ENCODE data around the gene NDUFAF7. TPM values are rescaled to one million over a fixed set of nuclear protein-coding genes. Genes with fewer than 3 reads are reported as not detected.
"Not testable (repeated sequence)": the region's sequence is repeated elsewhere in the genome, so short reads cannot be mapped to it uniquely, and the experiment has no call there.

Gene NDUFAF7
- total RNA-seq, 1 donor from 2014 or later, result 25.5 TPM

DNA sequence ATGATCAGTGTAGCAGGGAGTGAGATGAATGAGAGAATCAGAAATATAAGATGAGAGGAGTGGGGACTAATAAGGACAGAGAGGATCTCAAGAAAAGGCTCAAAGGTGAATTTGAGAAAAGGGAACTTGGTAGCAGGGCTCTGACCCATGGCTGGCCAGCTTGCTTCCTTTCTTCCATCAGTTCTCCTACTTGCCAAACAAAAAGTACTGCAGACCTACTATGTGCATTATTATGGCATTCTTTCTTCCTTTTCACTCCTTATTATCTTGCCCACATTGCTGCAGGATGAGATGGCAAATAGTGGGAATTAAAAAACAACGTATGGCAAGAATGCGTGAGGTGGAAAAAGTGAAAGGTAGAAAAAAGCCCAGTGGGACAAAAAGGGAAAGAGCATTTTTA, 60.2 kb downstream of the NDUFAF7 start:
- Mint-ChIP-seq H3K27ac (no peak overlapping the region), H3K9me3 (no peaks in the 10 kb centered on the region), H3K4me1 (ENCODE audit: unreplicated experiment) (no peaks in the 10 kb centered on the region), H3K4me3 (no peak overlapping the region), H3K36me3 (peaks cover 25% of the 10 kb centered on the region), H3K27me3 (no peaks in the 10 kb centered on the region)
- no peak for DNase-seq (ENCODE audit: extremely low spot score, unreplicated experiment)
- TF ChIP-seq, protein P1, sequence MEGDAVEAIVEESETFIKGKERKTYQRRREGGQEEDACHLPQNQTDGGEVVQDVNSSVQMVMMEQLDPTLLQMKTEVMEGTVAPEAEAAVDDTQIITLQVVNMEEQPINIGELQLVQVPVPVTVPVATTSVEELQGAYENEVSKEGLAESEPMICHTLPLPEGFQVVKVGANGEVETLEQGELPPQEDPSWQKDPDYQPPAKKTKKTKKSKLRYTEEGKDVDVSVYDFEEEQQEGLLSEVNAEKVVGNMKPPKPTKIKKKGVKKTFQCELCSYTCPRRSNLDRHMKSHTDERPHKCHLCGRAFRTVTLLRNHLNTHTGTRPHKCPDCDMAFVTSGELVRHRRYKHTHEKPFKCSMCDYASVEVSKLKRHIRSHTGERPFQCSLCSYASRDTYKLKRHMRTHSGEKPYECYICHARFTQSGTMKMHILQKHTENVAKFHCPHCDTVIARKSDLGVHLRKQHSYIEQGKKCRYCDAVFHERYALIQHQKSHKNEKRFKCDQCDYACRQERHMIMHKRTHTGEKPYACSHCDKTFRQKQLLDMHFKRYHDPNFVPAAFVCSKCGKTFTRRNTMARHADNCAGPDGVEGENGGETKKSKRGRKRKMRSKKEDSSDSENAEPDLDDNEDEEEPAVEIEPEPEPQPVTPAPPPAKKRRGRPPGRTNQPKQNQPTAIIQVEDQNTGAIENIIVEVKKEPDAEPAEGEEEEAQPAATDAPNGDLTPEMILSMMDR (conservative IDR thresholded peaks at IDR 0.05), result no peak

DNA sequence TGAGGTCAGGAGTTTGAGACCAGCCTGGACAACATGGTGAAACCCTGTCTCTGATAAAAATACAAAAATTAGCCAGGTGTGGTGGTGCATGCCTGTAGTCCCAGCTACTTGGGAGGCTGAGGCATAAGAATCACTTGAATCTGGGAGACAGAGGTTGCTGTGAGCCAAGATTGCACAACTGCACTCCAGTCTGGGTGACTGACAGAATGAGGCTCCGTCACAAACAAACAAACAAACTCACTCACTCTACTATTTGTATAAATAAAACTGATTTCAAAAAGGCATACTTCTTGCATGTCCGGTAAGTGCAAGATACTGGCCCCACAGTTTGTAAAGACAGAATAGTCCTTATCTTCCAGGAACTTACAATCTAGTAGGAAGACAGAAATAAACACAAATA, 63.4 kb downstream of the NDUFAF7 start:
- not testable (repeated sequence) for H3K27ac Mint-ChIP-seq; H3K4me3 Mint-ChIP-seq; DNase-seq (ENCODE audit: extremely low spot score, unreplicated experiment); H3K27me3 Mint-ChIP-seq; H3K4me1 Mint-ChIP-seq (ENCODE audit: unreplicated experiment); H3K9me3 Mint-ChIP-seq
- H3K36me3 Mint-ChIP-seq, result peaks cover 15% of the 10 kb centered on the region

DNA sequence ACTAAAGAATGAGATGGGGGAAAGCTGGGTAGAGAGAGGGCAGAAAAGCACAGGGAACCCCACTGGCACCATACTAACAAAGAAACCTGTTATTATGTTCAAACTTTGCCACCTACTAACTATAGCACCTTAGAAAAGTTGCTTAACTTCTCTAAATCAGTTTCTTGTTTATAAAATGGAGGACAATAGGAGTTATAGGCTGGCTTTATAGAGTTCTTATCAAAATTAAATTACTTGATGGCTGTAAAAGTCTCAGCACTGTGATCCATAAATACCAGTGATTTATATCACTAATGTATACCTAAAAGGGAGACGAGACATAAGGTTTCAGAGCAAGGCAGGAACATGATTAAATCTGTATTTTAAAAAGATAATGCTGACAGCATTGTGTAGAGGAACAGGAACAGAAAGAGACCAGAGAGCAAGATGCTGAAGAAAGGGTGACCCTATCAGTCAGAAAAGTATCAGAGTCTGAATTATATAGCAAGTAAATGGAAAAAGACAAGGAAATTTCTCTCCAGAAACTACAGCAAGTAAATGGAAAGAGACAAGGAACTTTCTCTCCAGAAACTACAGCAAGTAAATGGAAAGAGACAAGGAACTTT, 64.1 kb downstream of the NDUFAF7 start:
- peaks cover 17% of the 10 kb centered on the region for H3K36me3 Mint-ChIP-seq
- H3K9me3 Mint-ChIP-seq, result no peaks in the 10 kb centered on the region
- no peak for DNase-seq (ENCODE audit: extremely low spot score, unreplicated experiment)
- H3K4me1 Mint-ChIP-seq (ENCODE audit: unreplicated experiment), result no peaks in the 10 kb centered on the region
- TF ChIP-seq, protein P1 (conservative IDR thresholded peaks at IDR 0.05), result no peak
- no peaks in the 10 kb centered on the region for H3K27me3 Mint-ChIP-seq
- H3K4me3 Mint-ChIP-seq, result no peak overlapping the region
- no peak overlapping the region for H3K27ac Mint-ChIP-seq

DNA sequence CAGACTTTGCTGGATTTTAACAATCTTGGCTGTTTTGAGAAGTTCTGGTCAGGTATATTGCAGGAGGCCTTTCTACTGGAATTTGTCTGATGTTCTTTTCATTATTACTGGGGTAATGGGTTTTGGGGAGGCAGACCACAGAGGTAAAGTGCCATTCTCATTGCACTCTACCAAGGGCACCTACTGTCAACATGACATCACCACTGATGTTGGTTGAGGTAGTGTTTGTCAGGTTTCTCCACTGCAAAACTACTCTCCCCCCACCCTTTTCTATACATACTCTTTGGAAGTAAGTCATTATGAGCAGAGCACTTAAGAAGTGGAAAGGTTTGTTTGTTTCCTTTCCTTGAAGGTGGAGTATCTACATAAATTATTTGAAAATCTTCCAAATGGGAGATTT, 66.2 kb downstream of the NDUFAF7 start:
- H3K36me3 Mint-ChIP-seq, result peaks cover 10% of the 10 kb centered on the region
- no peak overlapping the region for H3K27ac Mint-ChIP-seq
- H3K9me3 Mint-ChIP-seq, result no peaks in the 10 kb centered on the region
- no peak overlapping the region for H3K4me3 Mint-ChIP-seq
- no peak for DNase-seq (ENCODE audit: extremely low spot score, unreplicated experiment)
- TF ChIP-seq, protein P1 (conservative IDR thresholded peaks at IDR 0.05), result no peak
- H3K27me3 Mint-ChIP-seq, result no peaks in the 10 kb centered on the region
- peaks cover 10% of the 10 kb centered on the region for H3K4me1 Mint-ChIP-seq (ENCODE audit: unreplicated experiment)

Other genes starting within 250 kb of the NDUFAF7 start
- gene HEATR5B, start 147.3 kb upstream of the NDUFAF7 start, total RNA-seq (ENCODE audit: low replicate concordance), result 17.0 and 18.9 TPM in 2 replicates
- 4.8 and 7.8 TPM in 2 replicates for gene GPATCH11, start 147.1 kb upstream of the NDUFAF7 start, total RNA-seq (ENCODE audit: low replicate concordance)
- gene EIF2AK2, start 74.7 kb upstream of the NDUFAF7 start, total RNA-seq (ENCODE audit: low replicate concordance), result 34.9 and 37.9 TPM in 2 replicates
- gene SULT6B1, start 43.0 kb upstream of the NDUFAF7 start, total RNA-seq (ENCODE audit: low replicate concordance), result not detected in 2 replicates
- 7.4 TPM in 1 of 2 replicates, not detected in the other for gene CEBPZOS, start 35.2 kb upstream of the NDUFAF7 start, total RNA-seq (ENCODE audit: low replicate concordance)
- gene CEBPZ, start 62 bp upstream of the NDUFAF7 start, total RNA-seq (ENCODE audit: low replicate concordance), result 42.5 and 52.6 TPM in 2 replicates
- 14.8 and 39.5 TPM in 2 replicates for gene PRKD3, start 93.2 kb downstream of the NDUFAF7 start, total RNA-seq (ENCODE audit: low replicate concordance)
- gene QPCT, start 113.0 kb downstream of the NDUFAF7 start, total RNA-seq (ENCODE audit: low replicate concordance), result 0.72 and 15.8 TPM in 2 replicates